ENCODE measurements around the gene PAPPA2. TPM values are rescaled to one million over a fixed set of nuclear protein-coding genes. Genes with fewer than 3 reads are reported as not detected.

PAPPA2 gene
- total and polyA plus RNA-seq, 2 of the 4 experiments (the other 2 are of a cell fraction) = 0.10 to 0.18 TPM

- no peak overlapping the region for H4K8ac ChIP-seq (ENCODE audit: low read depth in 2 of 2, low read length in 2 of 2)
- BruUV-seq (replicated peaks) = no TSS peak
- no peak overlapping the region for H4K5ac ChIP-seq (ENCODE audit: low read depth, low read length)
- H2AK5ac ChIP-seq (ENCODE audit: low read depth, low read length) = no peak overlapping the region
- H2AFZ ChIP-seq (replicated peaks; ENCODE audit: low read length, poor library complexity) = no peak overlapping the region
- H2BK20ac ChIP-seq (ENCODE audit: low read depth, low read length) = no peak overlapping the region
- no peak overlapping the region for H3K14ac ChIP-seq (replicated peaks; ENCODE audit: low read depth, low read length)
- POLR2A ChIA-PET (ENCODE audit: unreplicated experiment) = no interaction called here
- no peaks in the 10 kb centered on the region for H3K4me1 ChIP-seq (ENCODE audit: control insufficient read depth, insufficient read depth, low read length)
- dilution Hi-C loops (cut with HindIII; ENCODE audit: low sequenced_read_pairs, unreplicated experiment) = no loop called here
- CTCF ChIA-PET = no interaction called here
- no peak overlapping the region for H3K18ac ChIP-seq (ENCODE audit: low read depth, low read length)
- intact Hi-C loops (cut with micrococcal nuclease) = no loop called here
- no peaks in the 10 kb centered on the region; the same call in 1 of the 2 replicates for H3K9me3 ChIP-seq (ENCODE audit: control insufficient read depth, insufficient read depth, low read length)
- no peaks in the 10 kb centered on the region for H3K79me1 ChIP-seq (ENCODE audit: low read depth in 1 of 2, low read length in 2 of 2)
- H2BK5ac ChIP-seq (ENCODE audit: low read depth, low read length, poor library complexity, severe bottlenecking) = no peak overlapping the region
- TF ChIP-seq MAFK (IDR thresholded peaks at IDR 0.05; ENCODE audit: low read depth, low read length) = no peak
- TF ChIP-seq CEBPB (IDR thresholded peaks at IDR 0.05; ENCODE audit: low read depth, low read length) = no peak
- no peak overlapping the region for H4K91ac ChIP-seq (ENCODE audit: insufficient read depth, low read depth, low read length)
- no peak overlapping the region for H3K9ac ChIP-seq (ENCODE audit: low read depth, low read length)
- no peaks in the 10 kb centered on the region for H3K36me3 ChIP-seq (ENCODE audit: control insufficient read depth, insufficient read depth, low read length)
- no peaks in the 10 kb centered on the region for H3K9me1 ChIP-seq (ENCODE audit: insufficient read depth, low read length)
- no peak overlapping the region for H2BK15ac ChIP-seq (ENCODE audit: low read depth, low read length)
- H3K27ac ChIP-seq (ENCODE audit: insufficient read depth, low read length) = no peak overlapping the region
- in situ Hi-C loops (cut with MboI; ENCODE audit: low sequenced_read_pairs) = no loop called here
- no peak overlapping the region for H3K4me2 ChIP-seq (ENCODE audit: low read depth, low read length)
- no peak overlapping the region for H3K4me3 ChIP-seq (ENCODE audit: insufficient read depth, low read depth, low read length)
- whole genome bisulfite sequencing, 2 experiments (ENCODE audit: extremely low coverage in 2 of 2, insufficient read length in 1 of 2) = no CpG with 5 or more reads among the region's 3 CpGs
- no peaks in the 10 kb centered on the region for H4K20me1 ChIP-seq (ENCODE audit: insufficient read depth, low read length)
- no peak overlapping the region for H3K56ac ChIP-seq (ENCODE audit: extremely low read depth, insufficient read depth, low read length)
- no peak overlapping the region for H3K23ac ChIP-seq (ENCODE audit: low read depth, low read length)
- DNase-seq (no peak), ATAC-seq (ENCODE audit: low read depth) (no peak)
- no peaks in the 10 kb centered on the region for H3K27me3 ChIP-seq (ENCODE audit: control insufficient read depth, insufficient read depth, low read length)
- H2BK120ac ChIP-seq (ENCODE audit: low read depth, low read length) = no peak overlapping the region
- no peak overlapping the region for H2AK9ac ChIP-seq (replicated peaks; ENCODE audit: low read depth, low read length, poor library complexity)
- H3K4ac ChIP-seq (ENCODE audit: low read depth, low read length) = no peak overlapping the region
Measured at GRCh38 chr1:176775378-176775777, 312.4 kb downstream of the PAPPA2 start.
